Nephron (organoid): ENCODE results near the gene CD1C.
"Not testable (repeated sequence)": the region's sequence is repeated elsewhere in the genome, so short reads cannot be mapped to it uniquely, and the experiment has no call there.

Experiments
- H3K27ac Mint-ChIP-seq, 3 experiments: 2 replicates each; pipeline ENCODE4 v1.8.0; 2020; ENCODE audit warnings: mixed read lengths in 3 of 3, mild to moderate bottlenecking in 2 of 3, moderate library complexity in 1 of 3
- H3K27me3 Mint-ChIP-seq: 2 replicates; pipeline ENCODE4 v1.8.0; 2021; ENCODE audit warnings: low read depth, mild to moderate bottlenecking, moderate library complexity, mixed read lengths
- H3K36me3 Mint-ChIP-seq: 2 replicates; pipeline ENCODE4 v1.8.0; 2020; ENCODE audit warnings: low read depth, mixed read lengths
- H3K4me1 Mint-ChIP-seq: 2 replicates; pipeline ENCODE4 v1.8.0; 2020; ENCODE audit warnings: mixed read lengths
- H3K4me3 Mint-ChIP-seq, 3 experiments: 2 replicates each; pipeline ENCODE4 v1.8.0; 2020; ENCODE audit warnings: mild to moderate bottlenecking in 3 of 3, mixed read lengths in 3 of 3, moderate library complexity in 2 of 3
- H3K9me3 Mint-ChIP-seq: 2 replicates; pipeline ENCODE4 v1.8.0; 2020; ENCODE audit warnings: mixed read lengths
- TF ChIP-seq, protein P1 (sequence below), 3 experiments: fragments of 200-600 bp; sonication (generic); IDR thresholded peaks; one replicate each; pipeline ENCODE4 v1.5.0; 2021; ENCODE audit warnings: antibody characterized with exemption in 3 of 3; ENCODE audit not compliant: unreplicated experiment in 3 of 3

The CD1C gene

DNA sequence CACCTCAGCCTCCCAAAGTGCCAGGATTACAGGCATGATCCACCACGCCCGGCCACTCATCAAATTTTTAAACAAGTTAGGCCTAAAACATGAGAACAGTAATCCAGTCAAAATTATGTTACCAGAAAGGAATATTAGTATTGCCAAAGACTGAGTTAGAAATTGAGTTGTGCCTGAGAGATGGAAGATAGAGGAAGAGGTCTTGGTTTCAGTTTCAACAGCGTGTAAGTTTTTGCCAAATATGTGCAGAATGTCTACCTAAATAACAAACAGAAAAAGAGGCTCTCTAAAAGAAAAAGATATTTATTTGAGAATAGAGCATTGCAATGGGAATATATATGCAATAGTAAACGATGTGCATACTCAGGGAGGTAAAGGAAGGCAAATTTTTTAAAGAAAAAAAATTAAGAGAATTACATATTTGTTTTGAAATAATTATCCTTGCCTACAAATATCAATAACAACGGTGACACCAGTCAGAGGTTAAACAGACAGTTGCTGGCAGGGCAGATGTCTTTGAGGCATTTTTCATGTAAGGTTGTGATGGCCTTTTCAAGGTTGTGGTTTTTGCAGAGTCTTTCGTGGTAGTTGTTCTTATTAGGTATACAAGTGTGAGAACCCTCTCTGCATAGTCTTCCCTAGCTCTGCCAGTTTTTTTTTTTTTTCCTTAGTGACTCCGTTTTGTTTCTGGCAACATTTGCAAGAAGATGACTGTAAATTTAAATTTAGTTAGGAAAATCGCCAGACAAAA is 43.9 kb downstream of the CD1C start:
- Mint-ChIP-seq H3K4me1 (no peaks in the 10 kb centered on the region), H3K27me3 (no peaks in the 10 kb centered on the region), H3K27ac (no peak overlapping the region), H3K4me3 (no peak overlapping the region), H3K36me3 (no peaks in the 10 kb centered on the region), H3K9me3 (no peaks in the 10 kb centered on the region)
- TF ChIP-seq, protein P1, sequence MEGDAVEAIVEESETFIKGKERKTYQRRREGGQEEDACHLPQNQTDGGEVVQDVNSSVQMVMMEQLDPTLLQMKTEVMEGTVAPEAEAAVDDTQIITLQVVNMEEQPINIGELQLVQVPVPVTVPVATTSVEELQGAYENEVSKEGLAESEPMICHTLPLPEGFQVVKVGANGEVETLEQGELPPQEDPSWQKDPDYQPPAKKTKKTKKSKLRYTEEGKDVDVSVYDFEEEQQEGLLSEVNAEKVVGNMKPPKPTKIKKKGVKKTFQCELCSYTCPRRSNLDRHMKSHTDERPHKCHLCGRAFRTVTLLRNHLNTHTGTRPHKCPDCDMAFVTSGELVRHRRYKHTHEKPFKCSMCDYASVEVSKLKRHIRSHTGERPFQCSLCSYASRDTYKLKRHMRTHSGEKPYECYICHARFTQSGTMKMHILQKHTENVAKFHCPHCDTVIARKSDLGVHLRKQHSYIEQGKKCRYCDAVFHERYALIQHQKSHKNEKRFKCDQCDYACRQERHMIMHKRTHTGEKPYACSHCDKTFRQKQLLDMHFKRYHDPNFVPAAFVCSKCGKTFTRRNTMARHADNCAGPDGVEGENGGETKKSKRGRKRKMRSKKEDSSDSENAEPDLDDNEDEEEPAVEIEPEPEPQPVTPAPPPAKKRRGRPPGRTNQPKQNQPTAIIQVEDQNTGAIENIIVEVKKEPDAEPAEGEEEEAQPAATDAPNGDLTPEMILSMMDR (IDR thresholded peaks at IDR 0.05; ENCODE audit: unreplicated experiment in 3 of 3), result no peak

DNA sequence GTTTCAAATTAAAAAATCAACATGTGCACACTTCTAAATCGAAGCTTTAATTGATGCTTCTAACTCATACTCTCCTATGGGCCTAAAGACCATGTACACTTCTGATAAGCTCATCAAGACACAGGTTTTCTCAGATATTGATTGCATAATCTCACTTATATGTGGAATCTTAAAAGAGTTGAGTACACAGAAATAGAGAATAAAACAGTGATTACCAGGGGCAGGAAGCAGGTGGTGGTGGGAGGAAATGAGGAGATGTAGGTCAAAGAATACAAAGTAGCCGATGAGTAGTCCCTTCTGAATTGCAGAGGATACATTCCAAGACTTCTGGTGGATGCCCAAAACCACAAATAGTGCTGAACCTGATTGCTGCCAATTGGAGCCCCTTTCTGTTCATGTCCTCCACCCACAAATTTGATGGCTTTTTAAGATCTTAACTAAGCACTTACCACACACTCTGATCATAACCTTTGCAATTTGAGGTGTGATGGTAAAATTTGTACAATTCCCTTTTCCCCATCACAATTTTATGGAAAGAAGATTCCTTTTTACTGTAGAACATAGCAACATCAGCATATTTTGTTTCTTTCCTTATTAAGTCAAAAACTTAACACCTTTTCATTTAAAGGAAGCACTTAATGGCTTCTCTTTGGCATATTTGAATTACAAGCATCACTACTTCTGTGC is 44.9 kb downstream of the CD1C start:
- Mint-ChIP-seq H3K27me3 (no peaks in the 10 kb centered on the region), H3K27ac (no peak overlapping the region), H3K4me3 (no peak overlapping the region), H3K9me3 (no peaks in the 10 kb centered on the region), H3K36me3 (no peaks in the 10 kb centered on the region), H3K4me1 (no peaks in the 10 kb centered on the region)
- TF ChIP-seq, protein P1 (IDR thresholded peaks at IDR 0.05; ENCODE audit: unreplicated experiment in 3 of 3), result no peak

DNA sequence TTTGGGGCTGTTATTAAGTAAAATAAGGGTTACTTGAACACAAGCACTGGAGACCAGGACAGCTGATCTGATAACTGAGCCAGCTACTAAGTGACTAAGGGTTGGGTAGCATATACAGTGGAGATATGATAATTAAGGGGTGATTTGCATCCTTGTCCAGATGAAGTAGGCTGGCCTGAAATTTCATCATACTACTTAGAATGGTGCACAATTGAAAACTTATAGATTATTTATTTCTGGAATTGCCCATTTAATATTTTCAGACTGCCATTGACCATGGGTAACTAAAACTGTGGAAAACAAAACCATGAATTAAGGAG is 45.5 kb downstream of the CD1C start:
- Mint-ChIP-seq H3K9me3 (peaks cover 1% of the 10 kb centered on the region), H3K4me1 (no peaks in the 10 kb centered on the region), H3K36me3 (no peaks in the 10 kb centered on the region), H3K27ac (no peak overlapping the region), H3K27me3 (no peaks in the 10 kb centered on the region), H3K4me3 (no peak overlapping the region)
- TF ChIP-seq, protein P1 (IDR thresholded peaks at IDR 0.05; ENCODE audit: unreplicated experiment in 3 of 3), result no peak

DNA sequence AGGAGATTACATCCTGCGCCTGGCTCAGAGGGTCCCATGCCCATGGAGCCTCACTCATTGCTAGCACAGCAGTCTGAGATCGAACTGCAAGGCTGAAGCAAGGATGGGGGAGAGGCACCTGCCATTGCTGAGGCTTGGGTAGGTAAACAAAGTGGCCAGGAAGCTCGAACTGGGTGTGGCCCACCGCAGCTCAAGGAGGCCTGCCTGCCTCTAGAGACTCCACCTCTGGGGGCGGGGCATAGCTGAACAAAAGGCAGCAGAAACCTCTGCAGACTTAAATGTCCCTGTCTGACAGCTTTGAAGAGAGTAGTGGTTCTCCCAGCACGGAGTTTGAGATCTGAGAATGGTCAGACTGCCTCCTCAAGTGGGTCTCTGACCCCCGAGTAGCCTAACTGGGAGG is 46.7 kb downstream of the CD1C start:
- not testable (repeated sequence) for H3K27me3 Mint-ChIP-seq, H3K4me1 Mint-ChIP-seq, H3K27ac Mint-ChIP-seq, H3K4me3 Mint-ChIP-seq, H3K36me3 Mint-ChIP-seq, H3K9me3 Mint-ChIP-seq
